CD4-positive, alpha-beta T cell treated with Interleukin-21 for 1 hour (primary cell): ENCODE results near the gene LRRC17.

Experiments used
- DNase-seq: peaks from one replicate; pipeline ENCODE4 v3.0.0-alpha.2; 2020

Gene LRRC17

GRCh38 chr7:102912742-102913141, at the start of gene LRRC17:
TSS of gene LRRC17 (plus strand) at chr7:102913000. CDS start at chr7:102933914, 20,914 bp downstream.
- DNase-seq, result no peak

- DNase-seq, result no peak
Measured at GRCh38 chr7:102864958-102865357, 47.8 kb upstream of the LRRC17 start.

- DNase-seq, result no peak
Measured at GRCh38 chr7:102866535-102867215, 46.1 kb upstream of the LRRC17 start.

- no peak for DNase-seq
Measured at GRCh38 chr7:102869195-102869594, 43.6 kb upstream of the LRRC17 start.

- no peak for DNase-seq
Measured at GRCh38 chr7:102872460-102872859, 40.3 kb upstream of the LRRC17 start.

- no peak for DNase-seq
Measured at GRCh38 chr7:102873470-102874165, 39.2 kb upstream of the LRRC17 start.

- peak; percentile 1 for DNase-seq
Measured at GRCh38 chr7:102874166-102874829, 38.5 kb upstream of the LRRC17 start.

GRCh38 chr7:102874966-102875365, 37.8 kb upstream of the LRRC17 start:
- DNase-seq, result no peak

- DNase-seq, result no peak
Measured at GRCh38 chr7:102875700-102876295, 37.0 kb upstream of the LRRC17 start.

- no peak for DNase-seq
Measured at GRCh38 chr7:102883098-102883860, 29.5 kb upstream of the LRRC17 start.

- no peak for DNase-seq
Measured at GRCh38 chr7:102888561-102889233, 24.1 kb upstream of the LRRC17 start.

GRCh38 chr7:102889851-102890250, 22.9 kb upstream of the LRRC17 start:
- no peak for DNase-seq

- no peak for DNase-seq
Measured at GRCh38 chr7:102890292-102890970, 22.4 kb upstream of the LRRC17 start.

- no peak for DNase-seq
Measured at GRCh38 chr7:102890971-102891692, 21.7 kb upstream of the LRRC17 start.

- no peak for DNase-seq
Measured at GRCh38 chr7:102891693-102892261, 21.0 kb upstream of the LRRC17 start.

- DNase-seq, result no peak
Measured at GRCh38 chr7:102892631-102893278, 20.0 kb upstream of the LRRC17 start.

- DNase-seq, result no peak
Measured at GRCh38 chr7:102895602-102896001, 17.2 kb upstream of the LRRC17 start.

- no peak for DNase-seq
Measured at GRCh38 chr7:102896585-102896984, 16.2 kb upstream of the LRRC17 start.

- no peak for DNase-seq
Measured at GRCh38 chr7:102897211-102897631, 15.6 kb upstream of the LRRC17 start.
